Keratinocyte (primary cell): Measurements from ENCODE around the gene NAA30. TPM values are rescaled to one million over a fixed set of nuclear protein-coding genes. Genes with fewer than 3 reads are reported as not detected.

ENCODE experiments used
- DNase-seq: peaks from one replicate; pipeline ENCODE4 v3.0.0-alpha.2; 2011; ENCODE audit warnings: low read depth, missing footprints, low spot score
- FAIRE-seq: peaks from 2 replicates; lab custom pipeline; 2011; peaks lifted over from hg19 to GRCh38; lab: Jason Lieb, UNC
- H2AFZ ChIP-seq: 2 replicates; pipeline ENCODE4 v1.6.0; 2012; ENCODE audit warnings: low read length, control low read depth, inconsistent platforms; ENCODE audit not compliant: control insufficient read depth
- H3K27ac ChIP-seq: 2 replicates; pipeline ENCODE4 v1.5.1; 2011; ENCODE audit warnings: low read length; ENCODE audit not compliant: control insufficient read depth, insufficient read depth
- H3K27me3 ChIP-seq: 3 replicates; pipeline ENCODE4 v1.6.0; 2011; ENCODE audit warnings: low read length; ENCODE audit not compliant: control insufficient read depth, insufficient read depth; ENCODE audit errors: extremely low read depth
- H3K36me3 ChIP-seq, 2 experiments: 2 replicates in 1 of 2; 3 replicates in 1 of 2; pipeline ENCODE4 v1.5.1; 2011; ENCODE audit warnings: low read length in 2 of 2, mild to moderate bottlenecking in 1 of 2; ENCODE audit not compliant: control insufficient read depth in 2 of 2, insufficient read depth in 2 of 2; ENCODE audit errors: extremely low read depth in 1 of 2
- H3K4me1 ChIP-seq: 3 replicates; pipeline ENCODE4 v1.5.1; 2011; ENCODE audit warnings: low read length; ENCODE audit not compliant: control insufficient read depth, insufficient read depth; ENCODE audit errors: extremely low read depth
- H3K4me2 ChIP-seq: 3 replicates; pipeline ENCODE4 v1.6.0; 2011; ENCODE audit warnings: low read depth, low read length; ENCODE audit not compliant: control insufficient read depth, insufficient read depth; ENCODE audit errors: extremely low read depth
- H3K4me3 ChIP-seq, 3 experiments: fragments of 200-600 bp in 1 of 3; sonication (generic) in 1 of 3; 2 replicates in 2 of 3; 3 replicates in 1 of 3; pipeline ENCODE4 v1.5.1; 2011 to 2016; ENCODE audit warnings: low read length in 3 of 3, mild to moderate bottlenecking in 3 of 3, control low read depth in 2 of 3, inconsistent platforms in 1 of 3, low read depth in 1 of 3, mixed read lengths in 1 of 3, mixed run types in 1 of 3, moderate library complexity in 1 of 3; ENCODE audit not compliant: control insufficient read depth in 2 of 3, insufficient read depth in 2 of 3; ENCODE audit errors: extremely low read depth in 1 of 3
- H3K79me2 ChIP-seq: 2 replicates; pipeline ENCODE4 v1.6.0; 2012; ENCODE audit warnings: low read length; ENCODE audit not compliant: control insufficient read depth, insufficient read depth
- H3K9ac ChIP-seq: 3 replicates; pipeline ENCODE4 v1.6.0; 2011; ENCODE audit warnings: low read length; ENCODE audit not compliant: control insufficient read depth, insufficient read depth; ENCODE audit errors: extremely low read depth
- H3K9me1 ChIP-seq: 3 replicates; pipeline ENCODE4 v1.6.0; 2011; ENCODE audit warnings: low read length; ENCODE audit not compliant: control insufficient read depth, insufficient read depth; ENCODE audit errors: extremely low read depth
- H3K9me3 ChIP-seq: 2 replicates; pipeline ENCODE4 v1.5.1; 2012; ENCODE audit warnings: low read depth, low read length; ENCODE audit not compliant: control insufficient read depth
- H4K20me1 ChIP-seq: 3 replicates; pipeline ENCODE4 v1.6.0; 2011; ENCODE audit warnings: low read length; ENCODE audit not compliant: control insufficient read depth, insufficient read depth; ENCODE audit errors: extremely low read depth
- EZH2 ChIP-seq: IDR thresholded peaks from one replicate; pipeline ENCODE4 v1.6.1; 2012; ENCODE audit warnings: inconsistent platforms, mild to moderate bottlenecking, low read length, moderate library complexity
- dilution Hi-C: fragments of 300-500 bp; cut with MboI; formaldehyde crosslinking; loops from one replicate; pipeline ENCODE4 v1.7.0; 2020; ENCODE audit warnings: low sequenced_read_pairs; ENCODE audit not compliant: extremely low pct_ligation_motif_present
- polyA plus RNA-seq, 5 experiments: library from polyadenylated mRNA; depleted of rRNA in 3 of 5; stranded (reverse) in 3 of 5; stranded (forward) in 1 of 5; unstranded in 1 of 5; fragments of >200 nt; gene quantifications; 1 replicate in 1 of 5; 2 replicates in 3 of 5; 3 replicates in 1 of 5; pipeline versions ENCODE4 v1.2.1 to v1.2.3, GENCODE V29; 2011 to 2012; ENCODE audit warnings: missing spikeins in 2 of 5, low read depth in 1 of 5, low replicate concordance in 1 of 5
- TF ChIP-seq, protein P1 (sequence below), 3 experiments: IDR thresholded peaks in 1 of 3; conservative IDR thresholded peaks in 1 of 3; optimal IDR thresholded peaks in 1 of 3; 2 replicates in 2 of 3; 3 replicates in 1 of 3; pipeline versions ENCODE3 to v1.5.1; 2011; ENCODE audit warnings: low read length in 3 of 3, mild to moderate bottlenecking in 3 of 3, moderate library complexity in 2 of 3, control low read depth in 1 of 3, inconsistent platforms in 1 of 3; ENCODE audit not compliant: insufficient read depth in 2 of 3; ENCODE audit errors: extremely low read depth in 1 of 3

The NAA30 gene
- polyA plus RNA-seq, 1 donor (not counting 4 experiments of a cell fraction or from before 2014, with no cell fraction given): 19.4 TPM

DNA sequence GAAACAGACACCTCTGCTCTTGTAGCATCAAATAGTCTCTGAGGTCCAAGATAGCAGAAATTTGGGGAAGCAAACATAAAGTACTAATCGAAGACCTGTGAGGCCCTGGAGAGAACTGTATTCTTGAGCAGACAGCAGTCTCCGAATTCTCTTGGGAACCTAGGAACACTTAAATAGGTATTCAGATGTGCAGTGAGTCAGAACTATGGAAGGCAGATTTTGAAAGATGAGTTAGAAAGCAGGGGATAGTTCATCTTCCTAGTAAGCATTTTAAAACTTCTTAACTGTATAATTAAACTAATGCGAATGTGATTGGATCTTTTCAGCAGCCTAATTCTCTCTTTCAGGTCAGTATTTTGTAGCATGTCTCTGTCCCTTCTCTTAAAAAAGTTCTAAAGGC lies 30.6 kb downstream of the NAA30 start:
- no peaks in the 10 kb centered on the region for H3K9me3 ChIP-seq
- no peak overlapping the region for H3K4me2 ChIP-seq
- no peaks in the 10 kb centered on the region for H3K36me3 ChIP-seq
- H4K20me1 ChIP-seq: no peaks in the 10 kb centered on the region
- no peak for TF ChIP-seq EZH2
- TF ChIP-seq, protein P1, sequence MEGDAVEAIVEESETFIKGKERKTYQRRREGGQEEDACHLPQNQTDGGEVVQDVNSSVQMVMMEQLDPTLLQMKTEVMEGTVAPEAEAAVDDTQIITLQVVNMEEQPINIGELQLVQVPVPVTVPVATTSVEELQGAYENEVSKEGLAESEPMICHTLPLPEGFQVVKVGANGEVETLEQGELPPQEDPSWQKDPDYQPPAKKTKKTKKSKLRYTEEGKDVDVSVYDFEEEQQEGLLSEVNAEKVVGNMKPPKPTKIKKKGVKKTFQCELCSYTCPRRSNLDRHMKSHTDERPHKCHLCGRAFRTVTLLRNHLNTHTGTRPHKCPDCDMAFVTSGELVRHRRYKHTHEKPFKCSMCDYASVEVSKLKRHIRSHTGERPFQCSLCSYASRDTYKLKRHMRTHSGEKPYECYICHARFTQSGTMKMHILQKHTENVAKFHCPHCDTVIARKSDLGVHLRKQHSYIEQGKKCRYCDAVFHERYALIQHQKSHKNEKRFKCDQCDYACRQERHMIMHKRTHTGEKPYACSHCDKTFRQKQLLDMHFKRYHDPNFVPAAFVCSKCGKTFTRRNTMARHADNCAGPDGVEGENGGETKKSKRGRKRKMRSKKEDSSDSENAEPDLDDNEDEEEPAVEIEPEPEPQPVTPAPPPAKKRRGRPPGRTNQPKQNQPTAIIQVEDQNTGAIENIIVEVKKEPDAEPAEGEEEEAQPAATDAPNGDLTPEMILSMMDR (optimal IDR thresholded peaks at IDR 0.05 in 1 of 3, IDR thresholded peaks at IDR 0.05 in 1 of 3, conservative IDR thresholded peaks at IDR 0.05 in 1 of 3; ENCODE audit: extremely low read depth in 1 of 3, insufficient read depth in 2 of 3, low read length in 3 of 3): no peak
- H3K27ac ChIP-seq: no peak overlapping the region
- no peak overlapping the region for H3K9ac ChIP-seq
- no peaks in the 10 kb centered on the region for H3K9me1 ChIP-seq
- no peak overlapping the region for H3K4me3 ChIP-seq
- no peaks in the 10 kb centered on the region for H3K27me3 ChIP-seq
- H3K79me2 ChIP-seq: no peaks in the 10 kb centered on the region
- no peaks in the 10 kb centered on the region for H3K4me1 ChIP-seq
- FAIRE-seq (no peak), DNase-seq (no peak)
- no peak overlapping the region for H2AFZ ChIP-seq
- dilution Hi-C loops: no loop called here

DNA sequence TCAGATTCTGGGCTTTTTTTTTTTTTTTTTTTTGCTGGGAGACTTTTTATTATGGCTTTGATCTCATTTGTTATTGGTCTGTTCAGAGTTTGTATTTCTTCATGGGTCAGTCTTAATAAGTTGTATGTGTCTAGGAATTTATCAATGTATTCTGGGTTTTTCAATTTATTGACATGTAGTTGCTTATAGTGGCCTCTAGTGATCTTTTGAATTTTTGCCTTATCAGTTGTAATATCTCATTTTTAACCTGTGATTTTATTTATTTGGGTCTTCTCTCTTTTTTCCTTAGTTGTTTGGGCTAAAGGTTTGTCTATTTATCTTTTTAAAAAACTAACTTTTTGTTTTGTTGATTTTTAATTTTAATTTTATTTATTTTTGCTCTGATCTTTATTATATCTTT lies 45.5 kb downstream of the NAA30 start:
- Histone ChIP-seq H3K27ac (no peak overlapping the region), H3K9me3 (no peaks in the 10 kb centered on the region), H4K20me1 (no peaks in the 10 kb centered on the region), H3K9ac (no peak overlapping the region), H3K36me3 (no peaks in the 10 kb centered on the region), H3K9me1 (no peaks in the 10 kb centered on the region), H3K79me2 (no peaks in the 10 kb centered on the region), H3K27me3 (no peaks in the 10 kb centered on the region), H2AFZ (no peak overlapping the region), H3K4me1 (no peaks in the 10 kb centered on the region), H3K4me2 (no peak overlapping the region), H3K4me3 (no peak overlapping the region)
- TF ChIP-seq, protein P1 (optimal IDR thresholded peaks at IDR 0.05 in 1 of 3, IDR thresholded peaks at IDR 0.05 in 1 of 3, conservative IDR thresholded peaks at IDR 0.05 in 1 of 3; ENCODE audit: extremely low read depth in 1 of 3, insufficient read depth in 2 of 3, low read length in 3 of 3): no peak
- no peak for FAIRE-seq
- dilution Hi-C loops: no loop called here
- no peak for DNase-seq
